GM18951 (cell line): ENCODE results near the gene IP6K1.
"Not testable (repeated sequence)": the region's sequence is repeated elsewhere in the genome, so short reads cannot be mapped to it uniquely, and the experiment has no call there.

Experiments
- POLR2A ChIP-seq: IDR thresholded peaks from 4 replicates; pipeline ENCODE4 v1.6.1; 2011; ENCODE audit warnings: mild to moderate bottlenecking; ENCODE audit not compliant: insufficient read length, insufficient read depth; ENCODE audit errors: extremely low read depth
- in situ Hi-C: fragments of 300-500 bp; cut with MboI; formaldehyde crosslinking; loops from one replicate; pipeline ENCODE4 v1.12.0; 2022; ENCODE audit warnings: low sequenced_read_pairs, mixed read lengths, inconsistent platforms; ENCODE audit not compliant: unreplicated experiment

Gene IP6K1

DNA sequence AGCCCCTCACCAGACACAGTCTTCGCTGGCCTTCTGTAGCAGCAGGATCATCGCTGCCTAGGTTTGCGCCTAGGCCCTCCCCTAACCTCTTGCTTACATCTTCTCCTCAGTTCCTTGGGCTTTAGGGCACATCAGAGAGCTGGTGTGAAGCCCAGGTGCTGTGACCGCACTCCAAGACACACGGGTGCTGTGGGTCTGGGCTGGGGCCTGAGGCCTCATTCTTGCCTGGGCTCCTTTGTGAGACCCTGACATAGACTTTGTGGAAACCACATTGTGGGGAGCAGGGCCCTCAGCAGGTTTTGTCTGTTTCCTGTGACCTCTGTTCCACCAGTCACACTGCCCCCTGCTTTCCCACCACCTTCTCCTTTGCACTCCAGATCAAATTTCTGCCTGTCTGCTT lies 74.9 kb downstream of the IP6K1 start:
- TF ChIP-seq POLR2A: no peak
- in situ Hi-C loops: no loop called here

- no peak for TF ChIP-seq POLR2A
- in situ Hi-C loops: no loop called here
These were observed 76.5 kb downstream of the IP6K1 start for GRCh38 chr3:49709852-49710251.

DNA sequence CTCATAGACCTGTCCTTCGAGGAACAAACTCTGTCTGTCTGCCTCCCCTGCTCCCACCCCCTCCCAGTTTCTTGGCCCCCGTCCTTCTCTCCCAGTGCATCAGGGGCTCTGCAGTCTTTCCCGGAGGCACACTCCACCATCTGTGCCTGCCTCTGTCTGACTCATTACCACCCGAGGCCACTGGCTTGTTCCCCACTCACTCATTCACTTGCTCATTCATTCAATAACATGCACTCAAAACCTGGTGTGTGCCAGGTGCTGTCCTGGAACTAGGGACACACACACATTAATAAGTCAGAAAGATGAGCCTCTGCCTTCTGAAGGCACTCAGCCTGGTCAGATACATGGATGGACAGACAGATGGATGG lies 79.2 kb downstream of the IP6K1 start:
- in situ Hi-C loops: no loop called here

GRCh38 chr3:49706456-49707112 lies 79.8 kb downstream of the IP6K1 start:
- in situ Hi-C loops: no loop called here
- TF ChIP-seq POLR2A: no peak

More for the DNA sequence above, 79.2 kb downstream of the IP6K1 start:
- TF ChIP-seq POLR2A: no peak

DNA sequence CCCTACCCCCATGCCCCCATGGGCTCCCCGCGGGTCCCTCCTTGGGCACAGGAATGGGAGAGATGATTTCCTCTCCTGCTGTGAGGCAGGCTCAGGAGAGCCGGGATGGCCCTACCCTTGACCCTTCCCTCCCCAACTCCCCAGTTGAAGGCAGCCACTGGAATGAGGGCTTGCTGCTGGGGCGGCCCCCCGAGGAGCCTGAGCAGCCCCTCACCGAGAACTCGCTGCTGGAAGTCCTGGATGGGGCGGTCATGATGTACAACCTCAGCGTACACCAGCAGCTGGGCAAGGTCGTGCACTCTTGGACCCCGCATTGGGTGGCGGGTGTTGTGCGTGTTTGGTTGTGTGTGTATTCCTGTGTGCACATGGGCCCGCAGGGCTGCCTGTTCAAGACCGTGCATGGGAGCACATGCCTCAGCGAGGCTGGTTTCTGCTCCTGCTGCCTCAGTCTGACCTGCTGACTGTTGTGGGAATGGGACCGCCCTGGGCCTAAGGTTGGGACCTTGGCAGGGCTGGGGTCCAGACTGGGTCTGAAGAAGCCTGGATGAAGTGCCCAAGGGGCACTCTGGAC lies 80.9 kb downstream of the IP6K1 start:
- in situ Hi-C loops: no loop called here
- no peak for TF ChIP-seq POLR2A

DNA sequence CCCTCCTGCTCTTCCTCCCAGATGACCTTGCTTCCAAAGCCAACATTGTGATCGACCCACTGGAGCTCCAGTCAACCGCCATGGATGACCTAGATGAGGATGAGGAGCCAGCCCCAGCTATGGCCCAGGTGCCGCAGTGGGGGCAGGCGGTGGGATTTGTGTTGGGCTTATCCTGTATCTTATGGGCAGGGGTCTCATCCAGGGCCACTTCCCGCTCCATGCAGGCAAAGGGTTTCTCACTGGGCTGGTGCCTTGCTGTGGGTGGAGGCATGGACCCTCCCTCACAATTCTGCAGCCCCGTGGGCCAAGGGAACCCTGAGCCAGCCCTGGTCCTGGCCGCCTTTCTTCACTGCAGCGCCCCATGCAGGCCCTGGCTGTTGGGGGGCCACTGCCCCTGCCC lies 81.7 kb downstream of the IP6K1 start:
- no peak for TF ChIP-seq POLR2A
- in situ Hi-C loops: no loop called here

DNA sequence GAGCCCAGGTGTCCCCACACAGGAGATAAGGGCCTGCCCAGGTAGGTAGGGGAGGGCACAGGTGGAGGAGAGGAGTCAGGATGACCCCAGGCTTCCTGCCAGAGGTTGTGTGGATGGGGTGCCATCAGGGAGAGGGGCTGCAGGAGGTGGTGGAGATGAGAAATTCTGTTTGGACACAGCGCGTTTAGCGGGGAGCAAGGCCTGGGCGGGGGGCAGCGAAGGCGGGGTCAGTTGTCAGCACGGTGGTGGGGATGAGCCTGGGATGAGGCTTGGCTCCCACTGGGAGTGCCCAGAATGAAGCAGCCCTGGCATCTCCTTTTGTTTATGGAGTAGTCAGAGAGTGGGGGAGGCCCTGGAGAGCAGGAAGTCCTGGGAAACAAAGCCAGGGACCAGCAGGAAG lies 82.4 kb downstream of the IP6K1 start:
- in situ Hi-C loops: no loop called here
- TF ChIP-seq POLR2A: no peak

GRCh38 chr3:49703443-49703927 lies 82.9 kb downstream of the IP6K1 start:
- in situ Hi-C loops: no loop called here
- TF ChIP-seq POLR2A: no peak

DNA sequence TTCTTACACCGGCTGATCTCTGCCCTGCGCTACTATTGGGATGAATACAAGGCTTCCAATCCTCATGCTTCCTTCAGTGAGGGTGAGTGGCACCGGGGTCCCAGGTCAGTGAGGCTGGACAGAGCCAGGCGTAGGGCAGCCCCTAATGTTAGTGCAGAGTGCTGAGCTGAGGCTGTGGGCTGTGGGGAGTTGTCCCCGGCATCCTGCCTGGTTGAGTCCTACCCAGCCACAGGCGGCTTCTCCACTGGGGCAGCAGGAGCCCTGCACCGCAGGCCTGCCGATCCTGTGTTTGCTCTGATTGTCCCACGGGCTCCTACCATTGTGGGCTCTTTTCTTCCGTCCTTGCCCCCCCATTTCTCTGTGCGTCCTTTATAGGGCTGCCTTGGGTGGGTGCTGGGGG lies 83.7 kb downstream of the IP6K1 start:
- no peak for TF ChIP-seq POLR2A
- in situ Hi-C loops: no loop called here

DNA sequence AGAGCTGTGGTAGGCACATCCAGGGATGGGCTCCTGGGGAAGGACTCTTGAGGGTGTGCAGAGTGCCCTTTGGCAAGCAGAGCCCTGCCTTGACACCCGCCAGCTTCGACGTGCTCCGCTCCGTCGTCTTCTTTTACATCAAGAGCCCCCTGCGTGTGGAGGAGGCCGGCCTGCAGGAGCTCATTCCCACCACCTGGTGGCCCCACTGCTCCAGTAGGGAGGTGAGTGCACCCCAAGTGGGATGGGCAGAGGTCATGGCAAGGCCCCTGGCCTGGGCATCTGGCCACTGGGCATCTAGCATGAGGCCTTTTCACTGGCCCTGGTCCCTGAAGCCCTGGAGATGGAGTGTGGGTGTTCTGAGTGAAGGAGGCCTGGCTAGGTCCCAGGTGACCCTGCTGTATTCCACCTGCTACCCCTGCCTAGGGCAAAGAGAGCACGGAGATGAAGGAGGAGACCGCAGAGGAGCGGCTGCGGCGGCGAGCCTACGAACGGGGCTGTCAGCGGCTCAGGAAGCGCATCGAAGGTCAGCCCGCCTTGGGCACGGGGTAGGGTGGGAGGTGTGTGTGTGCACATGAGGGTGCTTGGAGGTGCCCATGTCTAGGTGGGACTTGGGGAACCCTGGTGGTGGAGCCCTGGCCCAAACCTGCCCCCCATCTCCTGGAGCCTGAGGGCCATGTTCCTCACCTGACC lies 84.8 kb downstream of the IP6K1 start:
- in situ Hi-C loops: no loop called here
- no peak for TF ChIP-seq POLR2A

DNA sequence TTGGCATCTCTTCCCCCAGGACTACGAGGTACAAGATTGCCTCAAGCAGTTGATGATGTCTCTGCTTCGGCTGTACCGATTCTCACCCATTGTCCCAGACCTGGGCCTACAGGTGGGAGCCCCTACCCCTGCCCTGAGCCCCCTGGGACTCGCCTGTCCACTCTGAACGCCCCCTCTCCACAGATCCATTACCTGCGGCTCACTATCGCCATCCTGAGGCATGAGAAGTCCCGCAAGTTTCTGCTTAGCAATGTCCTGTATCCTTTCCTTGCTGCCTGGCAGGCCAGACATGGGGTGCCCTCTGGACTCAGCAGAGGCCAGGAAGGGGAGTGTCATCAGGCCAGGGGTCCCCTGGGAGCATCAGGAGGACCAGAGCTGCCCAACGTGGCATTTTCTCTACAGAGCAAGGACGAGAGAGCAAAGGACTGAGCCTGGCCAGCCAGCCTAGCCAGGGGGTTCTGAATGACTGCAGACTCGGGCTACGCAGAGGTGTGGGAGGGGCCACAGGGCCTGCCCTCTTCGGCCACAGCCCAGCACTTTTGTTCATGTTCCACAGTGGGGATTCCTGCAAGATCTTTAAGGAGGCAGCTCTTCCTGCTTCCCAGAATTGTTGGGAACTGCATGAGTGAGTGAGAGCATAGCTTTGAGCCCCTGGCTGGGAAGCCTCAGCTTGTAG lies 85.8 kb downstream of the IP6K1 start:
- in situ Hi-C loops: no loop called here
- no peak for TF ChIP-seq POLR2A

DNA sequence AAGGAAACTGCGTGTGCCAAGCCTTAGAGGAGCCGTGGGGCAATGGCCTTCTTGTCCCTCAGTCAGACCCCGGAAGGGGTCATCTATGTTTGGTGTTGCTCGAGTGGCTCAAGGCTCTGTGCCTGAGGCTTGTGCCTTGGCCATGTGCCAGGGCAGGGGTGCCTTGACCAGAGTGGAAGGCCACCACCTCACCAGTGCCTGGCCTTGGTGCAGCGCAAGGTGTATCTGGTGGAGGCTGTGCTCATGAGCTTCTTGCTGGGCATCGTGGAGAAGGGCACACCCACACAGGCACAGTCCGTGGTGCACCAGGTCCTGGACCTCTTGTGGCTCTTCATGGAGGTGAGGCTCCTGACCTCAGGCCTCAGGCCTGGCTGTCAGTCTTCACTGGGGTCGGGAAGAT lies 86.3 kb downstream of the IP6K1 start:
- no peak for TF ChIP-seq POLR2A
- in situ Hi-C loops: no loop called here

DNA sequence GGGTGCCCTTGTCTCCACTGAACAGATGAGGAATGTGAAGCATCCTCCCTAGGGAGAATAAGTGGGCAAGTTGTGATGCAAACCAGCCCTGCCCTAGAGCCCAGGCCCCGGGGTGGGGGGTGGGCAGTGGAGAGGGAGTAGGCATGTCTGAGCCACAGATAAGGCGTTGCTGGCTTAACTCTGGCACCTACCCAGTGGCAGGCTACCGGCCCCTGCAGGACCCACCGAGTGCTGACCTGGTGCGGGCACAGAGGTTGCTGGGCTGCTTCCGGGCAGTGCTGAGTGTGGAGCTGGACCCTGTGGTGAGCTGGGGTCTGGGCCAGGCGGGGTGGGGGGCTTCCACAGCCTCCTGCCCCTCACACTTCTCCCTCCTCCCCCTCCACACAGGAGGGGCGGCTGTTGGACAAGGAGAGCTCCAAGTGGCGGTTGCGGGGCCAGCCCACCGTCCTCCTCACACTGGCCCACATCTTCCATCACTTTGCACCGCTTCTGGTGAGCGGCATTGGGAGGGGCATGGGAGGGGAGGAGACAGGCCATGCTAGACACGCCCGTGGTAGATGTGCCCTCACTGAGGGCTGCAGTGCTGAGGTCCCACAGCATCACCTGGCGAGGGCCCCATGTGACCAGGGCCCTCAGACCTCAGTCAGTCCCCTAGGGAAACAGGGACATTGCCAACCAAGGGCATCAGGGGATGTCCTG lies 86.9 kb downstream of the IP6K1 start:
- TF ChIP-seq POLR2A: no peak
- in situ Hi-C loops: no loop called here

DNA sequence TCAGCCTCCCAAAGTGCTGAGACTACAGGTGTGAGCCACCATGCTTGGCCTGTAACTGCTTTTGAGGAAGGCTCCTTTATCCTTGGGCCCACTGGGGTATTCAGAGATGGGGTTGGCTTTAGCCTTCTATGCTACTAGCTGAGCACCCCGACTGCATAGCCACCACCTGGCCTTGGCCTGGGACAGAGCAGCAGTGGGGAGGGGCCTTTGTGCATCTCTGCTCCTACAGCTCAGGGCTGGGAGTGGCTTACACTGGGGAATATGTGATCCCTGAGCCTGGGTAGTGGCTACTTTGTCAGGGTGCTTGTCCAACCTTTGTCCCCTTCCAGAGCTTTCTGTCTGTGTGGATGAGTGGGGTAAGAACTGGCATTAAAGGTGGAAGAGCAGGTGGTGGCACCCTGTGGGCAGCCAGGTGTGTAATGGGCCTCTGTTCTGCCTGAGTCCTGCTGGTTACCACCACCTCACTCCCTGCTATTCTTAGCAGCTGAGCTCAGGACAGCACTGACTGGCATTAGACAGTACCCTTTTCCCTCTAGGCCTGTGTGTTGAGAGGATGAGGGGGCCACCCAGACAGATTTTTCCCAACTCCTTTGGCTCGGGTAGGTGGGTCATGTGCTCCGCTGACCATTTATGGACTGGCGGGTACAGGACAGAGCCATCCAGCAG lies 90.9 kb downstream of the IP6K1 start:
- in situ Hi-C loops: not testable (repeated sequence)

DNA sequence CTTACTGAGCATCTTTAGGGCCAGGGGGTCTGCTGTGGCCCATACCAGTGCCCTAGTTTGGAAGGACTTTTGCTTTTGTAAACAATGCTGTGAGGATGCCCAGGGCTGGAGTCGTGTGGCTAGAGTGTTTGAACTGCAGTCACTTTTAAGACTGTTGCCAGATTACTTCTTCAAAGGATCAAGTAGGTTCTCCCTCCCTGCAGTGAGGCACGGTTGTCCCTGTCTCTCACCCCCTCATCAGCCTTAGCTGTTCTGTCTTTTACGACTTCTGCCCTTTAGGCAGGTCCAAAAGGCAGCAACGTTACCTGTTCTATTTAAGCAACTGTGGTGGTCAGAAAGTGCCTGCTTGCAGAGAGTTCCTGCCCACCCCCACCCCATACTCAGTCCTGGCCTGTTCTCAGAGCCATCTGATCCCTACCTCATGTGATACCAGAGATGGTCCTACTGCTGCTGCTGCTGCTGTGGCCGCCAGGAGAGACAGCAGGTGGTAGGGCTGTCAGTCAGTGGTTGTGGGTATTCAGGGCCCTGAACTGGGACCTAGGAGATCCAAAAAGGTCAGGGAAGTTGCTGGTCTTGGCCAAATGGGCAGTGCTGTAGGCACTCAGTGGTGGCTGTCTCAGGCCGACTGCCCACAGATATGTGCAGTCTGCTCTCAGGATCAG lies 91.8 kb downstream of the IP6K1 start:
- in situ Hi-C loops: not testable (repeated sequence)

DNA sequence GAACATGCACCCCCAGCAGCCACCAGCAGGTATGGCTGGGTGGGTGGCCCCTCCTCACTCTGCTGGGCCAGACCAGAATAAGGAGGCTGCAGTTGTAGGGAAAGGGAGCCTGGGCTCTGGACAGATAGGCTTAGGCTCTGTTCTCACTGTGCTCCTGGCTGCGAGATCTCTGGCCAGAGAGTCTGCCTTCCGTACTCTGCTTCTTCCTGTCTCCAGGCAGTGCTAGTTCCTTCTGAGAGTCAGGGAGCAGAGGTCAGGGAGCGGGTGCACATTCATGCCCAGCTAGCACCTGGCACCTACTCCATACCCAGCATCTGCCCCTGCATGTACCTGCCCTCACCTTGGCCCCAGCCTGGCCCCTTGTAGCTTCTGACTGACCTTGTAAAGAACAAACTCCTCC lies 94.9 kb downstream of the IP6K1 start:
- in situ Hi-C loops: not testable (repeated sequence)

DNA sequence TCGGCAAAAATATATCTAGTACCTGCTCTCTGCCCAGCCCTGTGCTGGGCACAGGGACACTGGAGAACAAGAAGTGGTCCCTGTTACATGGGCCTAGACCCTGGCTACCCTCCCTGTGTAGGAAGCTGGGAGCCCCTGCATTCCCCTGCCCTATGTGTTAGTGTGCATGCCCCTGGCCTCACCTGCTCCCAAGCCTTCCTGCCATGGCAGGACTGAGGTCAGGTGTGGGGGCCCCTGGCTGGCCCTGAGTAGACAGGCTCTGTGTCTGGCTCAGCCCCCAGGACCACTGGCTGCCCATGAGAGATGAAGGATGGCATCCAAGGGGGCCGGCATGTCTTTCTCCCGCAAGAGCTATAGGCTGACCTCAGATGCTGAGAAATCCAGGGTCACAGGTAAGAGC lies 95.5 kb downstream of the IP6K1 start:
- in situ Hi-C loops: not testable (repeated sequence)
